GM23248 (cell line): ENCODE measurements around the gene ADAMTS17.

ENCODE experiments used
- EZH2 ChIP-seq: fragments of 200-600 bp; sonication (generic); IDR thresholded peaks from 2 replicates; pipeline ENCODE4 v1.6.1; 2018; ENCODE audit warnings: antibody characterized with exemption, mild to moderate bottlenecking; ENCODE audit not compliant: insufficient read depth, poor library complexity, severe bottlenecking
- EZH2phosphoT487 ChIP-seq: fragments of 200-600 bp; sonication (generic); IDR thresholded peaks from 2 replicates; pipeline ENCODE4 v1.6.1; 2018; ENCODE audit warnings: antibody characterized with exemption, moderate library complexity, mild to moderate bottlenecking, low read depth; ENCODE audit not compliant: insufficient read depth

DNA sequence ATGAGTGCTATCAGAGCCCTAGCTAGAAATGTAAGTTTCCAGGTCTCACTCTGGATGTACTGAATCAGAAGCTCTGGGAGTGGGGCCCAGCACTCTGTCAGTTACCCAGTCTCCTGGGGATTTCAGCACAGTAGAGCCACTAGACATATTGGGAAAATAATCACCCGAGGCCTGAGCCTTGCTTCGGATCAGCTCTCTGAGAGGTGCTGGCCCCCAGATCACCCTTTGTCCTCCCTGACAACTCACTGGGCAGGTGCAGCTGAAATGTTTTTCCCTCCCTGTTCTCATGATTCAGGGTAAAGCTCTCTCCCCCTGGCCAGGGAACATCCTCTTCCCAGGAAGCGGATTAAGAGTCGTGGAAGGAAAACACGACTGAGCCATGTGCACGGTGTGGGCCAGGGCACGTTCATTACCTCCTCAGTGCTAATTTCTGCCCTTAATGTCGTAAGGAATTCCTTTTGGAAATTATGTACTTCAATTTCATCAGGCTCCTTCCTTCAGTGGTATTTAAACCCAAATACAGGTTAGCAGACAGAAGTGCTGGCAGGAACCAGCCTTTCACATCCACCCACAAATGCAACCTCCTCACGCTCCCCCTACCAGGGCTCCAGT is 311.8 kb downstream of the ADAMTS17 start:
- no peak for TF ChIP-seq EZH2
- no peak for TF ChIP-seq EZH2phosphoT487
